SH-SY5Y (cell line): Measurements from ENCODE around the gene AAGAB.

ENCODE experiments used
- GATA2 ChIP-seq: IDR thresholded peaks from 2 replicates; pipeline ENCODE4 v1.6.1; 2011; ENCODE audit warnings: mild to moderate bottlenecking, low read depth, low read length
- GATA3 ChIP-seq: IDR thresholded peaks from 2 replicates; pipeline ENCODE4 v1.6.1; 2011; ENCODE audit warnings: low read depth, mild to moderate bottlenecking, low read length, moderate library complexity

Gene AAGAB

DNA sequence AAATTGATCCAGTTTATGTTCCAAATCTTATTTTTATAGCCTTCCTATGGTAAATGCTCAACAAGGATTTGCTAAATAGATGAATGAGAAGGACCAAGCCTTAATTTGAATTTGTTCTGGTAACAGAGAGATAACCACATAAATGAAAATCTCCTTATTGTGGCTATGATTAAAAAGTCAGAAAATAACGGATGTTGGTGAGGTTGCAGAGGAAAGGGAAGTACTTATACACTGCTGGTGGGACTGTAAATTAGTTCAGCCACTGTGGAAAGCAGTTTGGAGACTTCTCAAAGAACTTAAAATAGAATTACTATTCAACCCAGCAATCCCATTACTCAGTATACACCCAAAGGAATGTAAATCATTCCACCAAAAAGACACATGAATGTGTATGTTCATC is 26.2 kb downstream of the AAGAB start:
- TF ChIP-seq GATA3 (no peak), GATA2 (no peak)

DNA sequence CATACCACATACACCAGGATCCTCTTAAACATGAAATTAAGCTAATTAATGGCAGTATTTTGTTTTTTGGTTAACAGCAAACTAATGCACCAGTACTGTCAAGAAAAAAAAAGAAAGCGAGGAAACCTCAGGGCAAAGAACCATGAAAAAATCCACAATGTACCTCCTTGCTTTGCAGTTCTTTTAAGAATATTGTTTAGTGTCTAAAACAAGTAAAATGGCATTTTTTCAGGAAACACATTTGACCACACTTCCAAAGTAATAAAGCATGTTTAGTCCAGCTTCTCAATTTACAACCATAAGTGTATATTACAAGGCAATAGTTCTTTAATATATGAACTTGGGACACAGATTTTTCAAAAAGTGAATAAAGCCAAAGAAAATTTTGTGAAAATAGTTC is 26.6 kb downstream of the AAGAB start:
- TF ChIP-seq GATA3 (no peak), GATA2 (no peak)

DNA sequence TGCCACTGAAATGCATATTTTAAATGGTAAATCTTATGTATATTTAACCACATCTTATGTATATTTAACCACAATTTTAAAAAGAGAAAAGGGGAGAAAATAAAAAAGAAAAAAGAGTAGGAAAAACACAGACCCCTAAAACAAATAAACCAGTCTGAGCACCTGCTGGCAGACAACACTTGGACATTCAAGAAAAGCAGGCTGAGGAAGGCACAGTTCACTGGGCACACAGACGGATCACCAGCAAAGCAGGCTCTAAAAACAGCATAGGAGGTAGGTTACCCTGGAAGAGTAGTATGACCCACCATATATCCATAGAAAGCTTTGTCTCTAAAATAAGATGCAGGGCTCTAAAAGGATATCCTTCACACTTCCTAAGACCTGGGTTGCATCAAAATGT is 27.0 kb downstream of the AAGAB start:
- no peak for TF ChIP-seq GATA3

DNA sequence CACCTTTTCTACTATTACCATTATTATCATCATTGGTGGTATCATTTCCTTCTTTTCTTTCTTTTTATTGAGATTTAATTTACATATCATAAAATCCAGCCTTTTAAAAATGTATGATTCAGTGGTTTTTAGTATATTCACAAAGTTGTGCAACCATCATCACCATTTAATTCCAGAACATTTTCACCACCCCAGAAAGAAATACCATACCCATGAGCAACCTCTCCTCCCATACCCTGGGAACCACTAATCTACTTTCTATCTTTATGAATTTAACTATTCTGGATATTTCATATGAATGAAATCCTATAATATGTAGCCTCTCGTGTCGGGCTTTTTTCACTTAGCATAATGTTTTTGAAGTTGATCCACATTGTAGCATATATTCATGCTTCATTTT is 29.1 kb downstream of the AAGAB start:
- TF ChIP-seq GATA2 (no peak), GATA3 (no peak)

DNA sequence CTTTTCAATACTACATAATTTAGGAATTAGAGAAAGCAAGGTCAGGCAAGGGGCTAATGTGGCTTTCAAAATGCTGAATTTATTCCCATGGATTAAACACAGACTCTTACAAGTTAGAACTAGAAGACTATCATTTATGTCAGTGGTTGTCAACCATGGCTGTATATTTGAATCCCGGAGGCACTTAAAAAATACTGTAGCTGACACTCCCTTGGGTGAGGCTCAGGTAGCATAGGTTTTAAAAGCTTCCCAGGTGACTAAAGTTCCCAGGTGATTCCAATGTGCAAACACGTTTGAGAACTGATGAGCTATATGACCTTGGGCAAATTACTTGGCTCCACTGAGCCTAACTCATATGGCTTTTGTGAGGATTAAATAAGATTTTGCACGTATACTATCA is 29.6 kb downstream of the AAGAB start:
- no peak for TF ChIP-seq GATA3
- no peak for TF ChIP-seq GATA2

DNA sequence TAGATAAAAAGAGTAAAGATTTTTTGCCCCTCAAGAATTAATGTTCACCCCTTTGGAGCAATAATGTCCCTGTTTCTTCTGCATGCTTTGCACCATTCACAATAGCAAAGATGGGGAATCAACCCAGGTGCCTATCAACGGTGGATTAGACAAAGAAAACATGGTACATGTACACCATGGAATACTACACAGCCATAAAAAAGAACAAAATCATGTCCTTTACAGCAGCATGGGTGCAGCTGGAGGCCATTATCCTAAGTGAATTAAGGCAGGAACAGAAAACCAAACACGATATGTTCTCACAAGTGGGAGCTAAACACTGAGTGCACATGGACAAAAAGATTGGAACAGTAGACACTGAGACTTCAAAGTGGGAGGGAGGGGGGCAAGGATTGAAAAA is 35.2 kb downstream of the AAGAB start:
- TF ChIP-seq GATA3 (no peak), GATA2 (no peak)

DNA sequence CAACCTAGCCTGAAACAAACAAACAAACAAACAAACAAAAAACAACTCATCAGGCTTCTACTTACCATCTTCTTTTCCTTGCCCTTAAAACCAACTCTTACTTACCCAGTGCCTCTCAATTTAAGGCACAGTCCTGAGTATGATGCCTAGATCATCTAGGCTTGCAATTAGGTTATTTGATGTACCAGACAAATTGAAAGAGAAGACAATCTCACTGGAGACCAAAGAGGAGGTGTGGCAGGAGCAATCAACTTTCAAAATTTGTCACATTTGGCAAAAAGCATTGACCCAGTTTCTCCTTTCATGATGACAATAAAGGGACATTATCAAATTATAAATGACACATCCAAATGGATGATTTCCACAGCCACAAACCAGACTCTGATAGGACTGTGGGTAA is 36.0 kb downstream of the AAGAB start:
- TF ChIP-seq GATA3 (no peak), GATA2 (no peak)

DNA sequence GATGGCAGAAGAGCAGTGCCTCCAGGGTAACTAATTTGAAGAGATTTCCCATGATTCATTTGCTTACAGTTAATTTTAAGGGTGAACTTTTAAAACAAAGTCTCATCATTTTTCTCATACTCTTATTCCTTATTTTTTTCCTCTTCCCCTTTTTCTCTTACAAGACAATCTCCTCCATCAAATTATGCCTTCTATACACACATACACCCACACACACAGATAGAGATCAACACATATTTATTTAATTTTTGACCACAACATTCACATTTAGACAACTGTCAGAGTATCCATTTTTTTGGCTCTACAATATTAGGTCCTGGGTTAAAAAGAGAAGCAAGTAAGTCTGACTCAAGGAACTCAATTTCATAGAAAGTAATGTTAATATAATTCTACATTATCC is 37.6 kb downstream of the AAGAB start:
- no peak for TF ChIP-seq GATA3
- no peak for TF ChIP-seq GATA2

DNA sequence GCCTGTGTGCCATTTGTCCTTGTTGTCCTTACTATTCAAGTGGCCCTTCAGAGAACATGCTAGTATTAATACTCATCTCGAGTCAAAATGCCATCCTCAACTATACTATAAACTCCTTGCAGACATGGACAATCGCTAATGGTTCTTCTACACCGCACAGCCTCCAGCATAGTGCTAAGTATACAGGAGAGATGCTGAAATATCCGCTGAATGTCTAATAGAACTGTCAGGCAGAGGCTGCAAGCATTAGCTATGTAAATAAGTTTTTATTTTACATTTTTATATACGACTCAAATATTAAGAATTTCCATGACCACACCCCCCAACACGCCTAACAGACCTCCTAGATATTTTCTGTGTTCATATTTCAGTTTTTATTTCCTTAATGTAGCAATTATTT is 39.4 kb downstream of the AAGAB start:
- TF ChIP-seq GATA3 (no peak), GATA2 (no peak)

DNA sequence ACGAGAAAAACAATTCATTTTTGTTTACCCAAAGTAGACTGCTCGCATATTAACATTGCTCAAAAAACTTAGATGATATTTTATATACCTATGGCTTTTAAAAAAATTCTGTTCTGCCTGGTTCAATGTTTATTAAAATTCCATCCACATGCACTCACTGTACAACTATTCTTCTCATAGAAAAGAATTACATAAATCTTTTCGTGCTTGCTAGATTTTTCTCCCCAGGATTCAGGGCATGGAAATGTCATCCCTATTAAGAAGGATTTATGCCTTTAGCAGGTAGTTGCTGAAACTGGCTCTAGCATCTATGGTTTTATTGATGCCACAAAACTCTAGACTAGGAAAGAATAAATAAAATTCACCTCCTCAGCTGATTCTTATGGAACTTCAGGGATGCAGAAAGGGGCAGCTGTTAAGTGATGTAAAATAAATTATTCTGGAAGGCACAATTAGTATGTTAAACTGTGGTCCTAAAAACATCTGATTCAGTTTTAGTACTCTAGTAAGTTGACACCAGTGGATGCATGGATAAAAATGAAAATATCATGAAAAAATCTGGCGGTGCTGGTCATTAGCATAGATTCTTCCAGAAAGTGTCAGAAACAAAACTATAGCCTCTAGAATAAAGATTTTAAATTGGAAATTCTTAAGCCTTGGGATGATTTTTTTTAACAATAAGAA is 41.6 kb downstream of the AAGAB start:
- TF ChIP-seq GATA3 (no peak), GATA2 (no peak)

DNA sequence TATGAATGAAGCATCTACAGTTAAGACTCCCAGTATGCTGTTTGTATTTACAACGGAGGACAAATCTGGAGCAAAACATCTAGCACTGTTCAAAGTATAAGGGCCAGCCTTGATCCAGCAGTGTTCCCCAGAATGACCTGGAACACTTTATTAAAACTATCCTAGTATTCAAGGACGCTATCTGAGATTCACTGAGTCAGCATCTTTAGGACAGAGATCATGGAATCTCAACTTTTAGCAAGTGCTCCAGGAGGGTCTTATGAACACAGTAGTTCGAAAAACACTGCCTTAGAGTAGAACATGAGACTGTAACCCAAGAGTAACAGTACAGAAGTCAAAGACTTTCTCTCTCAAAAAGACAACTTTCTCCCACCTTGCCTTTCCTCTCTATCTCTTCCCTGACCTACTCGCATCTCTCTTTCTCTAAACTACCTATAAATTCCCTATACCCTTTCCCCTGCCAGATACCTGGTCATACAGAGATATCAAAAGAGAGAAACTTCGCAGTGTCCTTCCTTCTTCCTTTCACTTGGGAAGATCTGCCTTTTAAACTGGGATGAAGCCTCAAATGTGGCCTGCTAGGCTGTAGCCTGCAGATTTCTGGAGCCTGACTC is 43.8 kb downstream of the AAGAB start:
- TF ChIP-seq GATA2, result no peak
- no peak for TF ChIP-seq GATA3

DNA sequence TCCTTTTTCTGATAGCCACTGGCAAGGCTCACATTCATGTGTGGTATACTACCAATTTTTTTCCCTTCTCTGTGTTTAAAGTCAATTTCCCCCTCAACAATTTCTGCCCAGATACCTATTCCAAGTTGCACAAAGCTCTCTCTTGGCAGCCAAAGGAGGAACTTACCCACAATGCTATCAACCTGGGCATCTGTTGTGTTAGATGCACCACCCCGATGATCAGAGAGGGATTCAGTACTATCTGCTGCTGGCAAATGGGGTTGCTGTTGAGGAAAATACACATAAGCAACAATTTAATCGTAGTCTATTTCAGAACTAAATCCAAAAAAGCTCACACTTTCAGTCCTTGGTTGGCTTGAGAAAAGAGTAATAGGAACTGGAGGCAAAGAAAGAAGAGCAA is 46.1 kb downstream of the AAGAB start:
- TF ChIP-seq GATA3 (no peak), GATA2 (no peak)

DNA sequence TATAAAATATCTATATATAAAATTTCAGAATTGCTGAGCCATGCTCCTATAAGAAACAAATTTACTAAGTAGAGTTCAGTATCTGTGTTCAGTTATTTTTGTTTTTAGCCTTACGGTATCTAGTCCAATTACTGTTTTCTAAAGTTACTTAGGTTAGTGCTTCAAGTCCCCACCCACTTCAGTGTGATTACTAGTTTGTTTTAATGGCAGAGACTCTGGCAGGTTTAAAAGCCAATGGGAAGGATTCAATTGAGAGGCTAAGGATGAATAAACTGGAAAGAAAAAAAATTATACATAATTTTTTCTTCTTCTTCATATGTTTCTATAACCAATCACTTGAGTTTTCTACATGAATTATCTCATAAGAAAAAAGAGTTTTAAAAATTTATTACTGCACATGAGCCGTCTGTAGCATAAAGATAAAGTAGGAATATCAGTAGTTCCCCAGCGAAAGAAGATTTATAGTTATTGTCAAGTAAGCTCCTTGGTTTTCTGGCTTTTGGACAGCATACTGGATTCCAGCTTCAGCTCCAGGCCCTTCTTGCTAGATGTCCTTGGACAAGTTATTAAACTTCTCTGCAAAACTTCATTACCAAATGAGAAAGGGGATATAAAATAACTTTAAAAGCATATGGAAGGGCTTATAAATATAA is 46.8 kb downstream of the AAGAB start:
- TF ChIP-seq GATA2, result no peak
- TF ChIP-seq GATA3, result no peak

DNA sequence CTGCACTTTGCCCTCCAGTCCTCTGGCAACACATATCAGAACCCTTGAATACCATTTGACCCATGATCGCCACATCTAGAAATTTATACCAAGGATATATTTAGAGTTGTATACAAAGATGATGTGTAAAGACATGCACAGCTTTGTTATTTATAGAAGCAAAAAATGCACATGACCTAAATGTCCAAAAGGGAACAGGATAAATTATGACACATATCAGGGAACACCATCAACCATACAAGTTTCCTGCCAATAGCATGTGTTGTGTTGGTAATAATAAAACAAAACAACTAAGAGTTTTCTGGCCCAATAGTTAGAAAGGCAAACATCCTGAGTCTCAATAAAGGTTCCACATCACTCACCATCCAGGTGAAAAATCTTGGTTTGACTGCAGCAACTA is 51.5 kb downstream of the AAGAB start:
- no peak for TF ChIP-seq GATA3
- no peak for TF ChIP-seq GATA2

DNA sequence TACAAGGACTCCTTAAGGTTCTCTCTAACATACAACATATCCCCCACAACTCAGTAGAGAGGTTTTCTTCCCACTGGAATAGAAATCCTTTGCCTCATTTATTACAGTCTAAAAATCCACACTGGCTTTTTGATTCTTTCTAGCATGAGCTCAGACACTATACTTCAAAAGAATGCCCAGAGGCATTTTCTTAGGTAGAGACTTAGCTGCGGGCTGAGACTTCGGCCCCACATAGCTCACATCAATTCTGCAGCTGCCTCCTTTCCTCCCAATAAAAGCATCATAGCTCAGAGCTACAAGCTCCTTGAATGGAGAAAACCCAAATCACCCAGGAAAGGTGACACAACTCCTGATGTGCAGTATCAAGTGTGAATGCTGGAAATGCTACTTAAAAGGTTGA is 52.4 kb downstream of the AAGAB start:
- TF ChIP-seq GATA3 (no peak), GATA2 (no peak)
